ENCODE data around the gene SLC30A2. TPM values are rescaled to one million over a fixed set of nuclear protein-coding genes. Genes with fewer than 3 reads are reported as not detected.
A peak's percentile ranks its signal among the peaks of the same experiment; 100 is the strongest.

The SLC30A2 gene
- total RNA-seq, 2 experiments from 2014 or later: not detected

DNA sequence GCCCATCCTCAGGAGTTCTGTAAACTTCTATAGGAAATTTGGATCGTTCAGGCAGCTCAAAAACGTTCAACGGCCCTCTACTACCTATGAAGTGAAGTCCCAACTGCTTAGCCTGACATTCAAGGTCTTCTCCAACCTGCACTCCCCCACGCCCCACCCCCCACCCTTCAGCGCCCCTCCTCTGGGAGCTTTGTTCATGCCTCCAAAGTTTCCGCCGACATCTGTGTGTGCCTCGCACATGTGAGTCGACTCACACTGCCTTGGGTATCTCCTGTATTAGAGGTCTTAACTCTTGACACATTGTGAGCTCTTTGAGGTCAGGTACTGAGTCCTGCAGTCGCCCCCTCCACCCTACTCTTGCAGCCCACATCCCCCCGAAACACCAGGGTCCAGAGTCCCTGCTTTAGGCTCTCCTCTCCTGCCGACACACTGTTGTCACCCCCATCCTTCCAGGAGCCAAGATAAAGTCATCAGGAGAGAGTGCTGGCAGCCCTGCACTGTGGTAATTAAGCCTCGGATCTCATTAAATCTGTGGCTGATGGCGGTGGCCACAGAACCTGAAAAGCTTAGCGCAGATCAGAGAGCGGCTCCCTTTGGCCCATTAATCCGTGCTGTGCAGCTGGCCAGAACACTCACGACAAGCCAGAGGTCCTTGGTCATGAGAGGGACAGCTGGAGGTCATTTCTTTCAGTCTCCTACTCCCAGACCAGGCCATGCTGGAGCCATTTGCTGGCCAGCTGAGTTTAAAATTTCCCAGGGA, 46.7 kb downstream of the SLC30A2 start:
- POLR2A ChIA-PET: interaction anchor here (1.9 kb wide), 1 partner anchor 95 kb away, joined by 7 read pairs; no protein-coding TSS in a partner anchor
- no peak overlapping the region for H3K27ac Mint-ChIP-seq
- H3K9me3 Mint-ChIP-seq: no peaks in the 10 kb centered on the region
- no peak for DNase-seq
- peaks cover 15% of the 10 kb centered on the region for H3K4me1 Mint-ChIP-seq (ENCODE audit: low read depth)
- peaks cover under 1% of the 10 kb centered on the region for H3K27me3 Mint-ChIP-seq
- no peak overlapping the region for H3K4me3 Mint-ChIP-seq
- CTCF ChIA-PET: interaction anchor here (1.1 to 13.1 kb wide), 4 partner anchors 25 to 103 kb away, joined by 3 to 260 read pairs (median 6); no protein-coding TSS in a partner anchor
- no peaks in the 10 kb centered on the region for H3K36me3 Mint-ChIP-seq
- intact Hi-C loops (cut with micrococcal nuclease): loop anchor here (2.0 to 10.0 kb wide), 2 partner anchors 36 to 374 kb away; no protein-coding TSS in a partner anchor

- ChIA-PET POLR2A (interaction anchor here (0.7 to 2.1 kb wide), 7 partner anchors 27 to 178 kb away, joined by 3 to 20 read pairs (median 6); partner anchors contain the start of genes MTFR1L and STMN1), CTCF (interaction anchor here (0.7 to 13.1 kb wide), 21 partner anchors 9 to 236 kb away, joined by 3 to 260 read pairs (median 4); partner anchors contain the start of genes CEP85, MTFR1L and PAQR7)
- H3K27me3 Mint-ChIP-seq: no peaks in the 10 kb centered on the region
- H3K27ac Mint-ChIP-seq: peak within 1 kb of the TSS; percentile 96
- no peaks in the 10 kb centered on the region for H3K36me3 Mint-ChIP-seq
- H3K4me3 Mint-ChIP-seq: peak within 1 kb of the TSS; percentile 96
- H3K9me3 Mint-ChIP-seq: no peaks in the 10 kb centered on the region
- DNase-seq: peak; percentile 98
- H3K4me1 Mint-ChIP-seq (ENCODE audit: low read depth): peaks cover 19% of the 10 kb centered on the region
- intact Hi-C loops (cut with micrococcal nuclease): loop anchor here (1.0 to 10.0 kb wide), 6 partner anchors 27 to 373 kb away; no protein-coding TSS in a partner anchor
Observed at GRCh38 chr1:25997828-25998761, 47.8 kb downstream of the SLC30A2 start, which contains the start of gene PAFAH2. TSS of gene PAFAH2 (minus strand) at chr1:25998063. CDS start at chr1:25990816, 7,247 bp downstream.

DNA sequence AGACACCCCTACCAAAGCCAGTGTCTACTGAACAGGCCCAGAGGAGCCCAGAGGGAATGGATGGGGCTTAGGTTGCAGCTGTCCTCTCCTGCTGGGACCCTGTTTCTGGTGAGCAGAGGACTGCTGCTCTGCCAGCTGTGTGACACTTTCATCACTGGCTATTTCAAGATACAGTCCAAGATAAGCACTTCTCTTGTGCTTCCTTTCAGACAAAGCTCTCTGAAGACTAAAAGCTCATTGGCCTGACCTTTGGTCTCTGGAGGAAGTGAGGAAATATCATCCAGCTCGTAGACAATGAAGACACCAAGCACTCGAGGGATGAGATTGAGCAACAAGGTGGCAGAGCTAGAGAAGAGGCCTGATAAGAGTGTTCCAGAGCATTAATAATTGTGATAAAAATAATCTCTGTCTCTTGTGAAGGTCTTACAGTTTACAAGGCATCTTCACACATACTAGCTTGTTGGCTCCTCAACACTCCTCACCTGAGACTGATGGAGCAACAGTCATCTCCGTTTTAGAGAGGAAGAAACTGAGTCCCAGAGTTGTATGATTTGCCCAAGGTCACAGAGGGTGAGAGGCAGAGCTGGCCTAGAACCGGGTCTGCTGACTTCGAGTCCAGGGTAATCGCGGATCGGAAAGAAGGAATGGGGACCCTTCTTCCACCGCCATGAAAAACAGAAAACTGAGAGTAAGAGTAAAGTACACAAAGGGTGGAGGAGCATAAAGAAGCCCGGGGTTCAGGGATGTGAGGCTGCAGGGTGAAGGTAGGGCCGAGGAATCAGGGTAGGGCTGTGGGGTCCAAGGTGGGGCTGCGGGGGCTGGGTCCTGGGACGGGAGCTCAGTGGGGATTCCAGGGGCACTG, 48.7 kb downstream of the SLC30A2 start:
- no peaks in the 10 kb centered on the region for H3K36me3 Mint-ChIP-seq
- peak; percentile 16 for DNase-seq
- H3K4me1 Mint-ChIP-seq (ENCODE audit: low read depth): peaks cover 28% of the 10 kb centered on the region
- H3K27ac Mint-ChIP-seq: peak overlapping the region; percentile 96
- ChIA-PET POLR2A (interaction anchor here (0.7 to 2.1 kb wide), 7 partner anchors 10 to 178 kb away, joined by 3 to 20 read pairs (median 6); partner anchors contain the start of genes MTFR1L and STMN1), CTCF (interaction anchor here (0.7 to 13.1 kb wide), 20 partner anchors 10 to 237 kb away, joined by 3 to 260 read pairs (median 4); partner anchors contain the start of genes CEP85, MTFR1L and PAQR7)
- no peaks in the 10 kb centered on the region for H3K9me3 Mint-ChIP-seq
- intact Hi-C loops (cut with micrococcal nuclease): loop anchor here (10.0 kb wide), 1 partner anchor 372 kb away; no protein-coding TSS in a partner anchor
- no peaks in the 10 kb centered on the region for H3K27me3 Mint-ChIP-seq
- peak overlapping the region; percentile 96 for H3K4me3 Mint-ChIP-seq

DNA sequence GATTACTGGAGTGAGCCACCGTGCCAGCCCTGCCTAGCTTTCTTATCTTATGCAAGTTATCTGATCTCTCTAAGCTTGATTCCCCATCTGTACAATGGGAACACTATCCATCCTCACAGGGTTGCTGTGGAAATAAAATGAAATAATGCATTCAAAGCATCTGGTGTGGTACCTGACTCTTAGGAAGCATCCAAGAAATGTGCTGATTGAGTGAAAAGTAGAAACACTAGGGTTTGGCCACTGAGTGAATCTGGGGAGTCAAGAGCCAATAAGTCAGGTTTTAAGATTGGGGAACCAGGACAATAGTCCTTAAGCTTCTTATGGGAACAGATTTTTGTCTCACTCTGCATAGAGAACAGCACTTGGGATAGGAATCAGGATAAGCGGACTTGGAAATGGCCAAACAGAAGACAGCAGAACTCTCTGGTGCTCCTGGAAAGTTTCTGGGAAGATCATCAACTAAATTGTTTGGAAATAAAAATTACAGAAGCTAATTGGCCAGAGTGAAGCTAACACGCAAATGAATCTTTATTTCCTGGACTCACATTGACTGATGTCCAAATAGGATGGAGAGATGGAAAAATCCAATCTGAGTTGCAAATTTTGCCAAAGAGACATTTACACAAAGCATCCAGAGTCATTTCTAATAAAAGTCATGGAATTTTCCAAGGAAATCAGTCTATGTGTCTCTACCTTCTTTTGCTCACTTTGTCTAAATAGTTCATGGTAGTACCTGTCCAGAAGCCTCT, 51.3 kb downstream of the SLC30A2 start:
- no peak overlapping the region for H3K4me3 Mint-ChIP-seq
- H3K4me1 Mint-ChIP-seq (ENCODE audit: low read depth): peaks cover 43% of the 10 kb centered on the region
- no peak for DNase-seq
- CTCF ChIA-PET: interaction anchor here (13.1 kb wide), 1 partner anchor 98 kb away, joined by 260 read pairs; no protein-coding TSS in a partner anchor
- H3K36me3 Mint-ChIP-seq: no peaks in the 10 kb centered on the region
- no peak overlapping the region for H3K27ac Mint-ChIP-seq
- H3K27me3 Mint-ChIP-seq: no peaks in the 10 kb centered on the region
- intact Hi-C loops (cut with micrococcal nuclease): loop anchor here (10.0 kb wide), 1 partner anchor 370 kb away; no protein-coding TSS in a partner anchor
- POLR2A ChIA-PET: interaction anchor here (1.1 kb wide), 1 partner anchor 89 kb away, joined by 3 read pairs; no protein-coding TSS in a partner anchor
- H3K9me3 Mint-ChIP-seq: no peaks in the 10 kb centered on the region

DNA sequence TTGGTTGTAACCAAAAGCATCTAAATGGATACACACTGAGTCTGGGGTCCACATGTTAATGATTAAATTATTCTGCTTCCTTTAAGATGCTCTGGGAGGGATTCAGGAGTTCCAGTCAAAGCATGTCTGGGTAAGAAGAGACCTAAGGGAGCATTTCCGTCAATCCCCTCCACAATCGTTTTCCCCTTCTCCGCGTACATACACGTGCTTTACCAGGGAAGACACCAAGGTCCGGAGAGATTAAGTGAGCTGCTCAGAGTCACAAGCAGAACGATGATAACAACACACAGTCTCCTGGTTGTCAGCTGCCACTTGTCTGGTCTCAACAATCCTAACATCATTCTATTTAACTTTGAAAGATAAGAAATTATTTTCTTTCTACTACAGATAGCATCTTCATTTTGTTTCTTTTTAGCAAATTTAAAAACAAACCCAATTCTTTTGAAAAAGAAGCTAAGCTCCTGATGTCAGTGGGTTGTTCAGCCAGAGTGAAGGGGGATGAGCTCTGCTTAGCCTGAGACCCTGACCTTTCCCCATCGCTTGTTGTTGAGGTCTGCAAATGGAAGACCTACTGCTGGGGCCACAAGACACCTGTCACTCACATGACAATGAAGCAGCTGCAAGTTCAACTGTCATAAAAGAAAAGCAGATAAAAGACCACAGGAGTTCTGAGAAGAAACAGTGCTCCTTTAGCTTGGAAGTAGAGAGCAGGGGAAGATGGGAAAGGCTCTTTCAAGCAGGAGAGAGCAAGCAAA, 52.5 kb downstream of the SLC30A2 start:
- POLR2A ChIA-PET: interaction anchor here (0.5 to 1.1 kb wide), 2 partner anchors 88 to 408 kb away, joined by 3 to 4 read pairs; no protein-coding TSS in a partner anchor
- Mint-ChIP-seq H3K36me3 (no peaks in the 10 kb centered on the region), H3K4me1 (ENCODE audit: low read depth) (peaks cover 48% of the 10 kb centered on the region), H3K27ac (no peak overlapping the region), H3K9me3 (no peaks in the 10 kb centered on the region), H3K27me3 (no peaks in the 10 kb centered on the region), H3K4me3 (no peak overlapping the region)
- no peak for DNase-seq
- CTCF ChIA-PET: interaction anchor here (13.1 kb wide), 1 partner anchor 97 kb away, joined by 260 read pairs; no protein-coding TSS in a partner anchor
- intact Hi-C loops (cut with micrococcal nuclease): loop anchor here (10.0 kb wide), 1 partner anchor 369 kb away; no protein-coding TSS in a partner anchor

GRCh38 chr1:25992689-25993171, 53.2 kb downstream of the SLC30A2 start:
- no peak overlapping the region for H3K27ac Mint-ChIP-seq
- H3K9me3 Mint-ChIP-seq: no peaks in the 10 kb centered on the region
- ChIA-PET CTCF (interaction anchor here (1.2 to 13.1 kb wide), 3 partner anchors 13 to 97 kb away, joined by 3 to 260 read pairs (median 28); no protein-coding TSS in a partner anchor), POLR2A (no interaction called here)
- H3K36me3 Mint-ChIP-seq: no peaks in the 10 kb centered on the region
- no peak for DNase-seq
- peaks cover 45% of the 10 kb centered on the region for H3K4me1 Mint-ChIP-seq (ENCODE audit: low read depth)
- H3K27me3 Mint-ChIP-seq: no peaks in the 10 kb centered on the region
- H3K4me3 Mint-ChIP-seq: no peak overlapping the region
- intact Hi-C loops (cut with micrococcal nuclease): loop anchor here (10.0 kb wide), 1 partner anchor 368 kb away; no protein-coding TSS in a partner anchor

GRCh38 chr1:25991937-25992688, 53.8 kb downstream of the SLC30A2 start:
- peaks cover 42% of the 10 kb centered on the region for H3K4me1 Mint-ChIP-seq (ENCODE audit: low read depth)
- H3K4me3 Mint-ChIP-seq: no peak overlapping the region
- CTCF ChIA-PET: interaction anchor here (1.2 to 2.8 kb wide), 2 partner anchors 13 to 96 kb away, joined by 3 to 28 read pairs; no protein-coding TSS in a partner anchor
- H3K36me3 Mint-ChIP-seq: peaks cover 3% of the 10 kb centered on the region
- no peak for DNase-seq
- no peaks in the 10 kb centered on the region for H3K27me3 Mint-ChIP-seq
- no peaks in the 10 kb centered on the region for H3K9me3 Mint-ChIP-seq
- POLR2A ChIA-PET: no interaction called here
- no peak overlapping the region for H3K27ac Mint-ChIP-seq
- intact Hi-C loops (cut with micrococcal nuclease): loop anchor here (10.0 kb wide), 1 partner anchor 367 kb away; no protein-coding TSS in a partner anchor

GRCh38 chr1:25990702-25991395, 55.1 kb downstream of the SLC30A2 start:
- peak; percentile 62 for DNase-seq
- no peaks in the 10 kb centered on the region for H3K27me3 Mint-ChIP-seq
- no peaks in the 10 kb centered on the region for H3K9me3 Mint-ChIP-seq
- ChIA-PET POLR2A (interaction anchor here (0.5 to 0.6 kb wide), 2 partner anchors 91 to 550 kb away, joined by 3 read pairs; no protein-coding TSS in a partner anchor), CTCF (interaction anchor here (0.7 to 2.8 kb wide), 5 partner anchors 44 to 244 kb away, joined by 3 to 28 read pairs (median 5); no protein-coding TSS in a partner anchor)
- peaks cover 3% of the 10 kb centered on the region for H3K36me3 Mint-ChIP-seq
- peak overlapping the region; percentile 2 for H3K27ac Mint-ChIP-seq
- H3K4me3 Mint-ChIP-seq: peak overlapping the region; percentile 62
- intact Hi-C loops (cut with micrococcal nuclease): loop anchor here (10.0 kb wide), 1 partner anchor 366 kb away; no protein-coding TSS in a partner anchor
- peaks cover 36% of the 10 kb centered on the region for H3K4me1 Mint-ChIP-seq (ENCODE audit: low read depth)

All from activated CD4-positive, alpha-beta memory T cell treated with anti-CD3 and anti-CD28 coated beads for 36 hours (primary cell).